H1 (cell line): ENCODE data around the gene FKRP. TPM values are rescaled to one million over a fixed set of nuclear protein-coding genes. Genes with fewer than 3 reads are reported as not detected.

Experiments
- ASH2L ChIP-seq: fragments of 200-600, 300-600 bp; sonication (generic); IDR thresholded peaks from one replicate; pipeline ENCODE4 v1.7.1; 2017; ENCODE audit warnings: low read length
- ATF3 ChIP-seq: IDR thresholded peaks from 2 replicates; pipeline ENCODE4 v1.6.1; 2011; ENCODE audit warnings: low read depth, mild to moderate bottlenecking, low read length; ENCODE audit not compliant: insufficient read depth
- BCL11A ChIP-seq, 2 experiments: IDR thresholded peaks; one replicate each; pipeline ENCODE4 v1.6.1; 2011; ENCODE audit warnings: low read depth in 2 of 2, low read length in 2 of 2, mild to moderate bottlenecking in 2 of 2
- BRCA1 ChIP-seq: IDR thresholded peaks from 2 replicates; pipeline ENCODE4 v1.6.1; 2012; ENCODE audit warnings: low read depth, low read length, improper control_type of control experiment
- CREB1 ChIP-seq: IDR thresholded peaks from 2 replicates; pipeline ENCODE4 v1.6.1; 2012; ENCODE audit warnings: inconsistent platforms
- CTBP2 ChIP-seq: IDR thresholded peaks from 2 replicates; pipeline ENCODE4 v1.7.0; 2011; ENCODE audit warnings: borderline replicate concordance, mild to moderate bottlenecking, moderate library complexity, mixed read lengths, low read length; ENCODE audit not compliant: insufficient read depth, insufficient read length
- EGR1 ChIP-seq: IDR thresholded peaks from 2 replicates; pipeline ENCODE4 v1.6.1; 2011; ENCODE audit warnings: low read depth, low read length, borderline replicate concordance
- EZH2 ChIP-seq: fragments of 200-600 bp; sonication (generic); IDR thresholded peaks from 2 replicates; pipeline ENCODE4 v1.7.1; 2012; ENCODE audit warnings: low read depth, mild to moderate bottlenecking, moderate library complexity, low read length, inconsistent platforms; ENCODE audit not compliant: severe bottlenecking
- HDAC2 ChIP-seq, 2 experiments: fragments of 300-600 bp in 1 of 2; sonication (generic) in 1 of 2; IDR thresholded peaks; 2 replicates each; pipeline ENCODE4 v1.6.1; 2011 to 2012; ENCODE audit warnings: low read depth in 2 of 2, low read length in 2 of 2, mild to moderate bottlenecking in 2 of 2, moderate library complexity in 2 of 2, borderline replicate concordance in 1 of 2, inconsistent platforms in 1 of 2
- JUND ChIP-seq: IDR thresholded peaks from 2 replicates; pipeline ENCODE4 v1.6.1; 2011; ENCODE audit warnings: mild to moderate bottlenecking, improper control_type of control experiment, low read length
- KDM1A ChIP-seq: fragments of 200-600, 300-600 bp; sonication (generic); IDR thresholded peaks from 2 replicates; pipeline ENCODE4 v1.7.1; 2016; ENCODE audit warnings: mild to moderate bottlenecking, low read length, borderline replicate concordance
- KDM4A ChIP-seq: IDR thresholded peaks from one replicate; pipeline ENCODE4 v1.7.1; 2012; ENCODE audit warnings: low read depth, mild to moderate bottlenecking, moderate library complexity, low read length, inconsistent platforms; ENCODE audit not compliant: severe bottlenecking
- MAFK ChIP-seq: IDR thresholded peaks from 2 replicates; pipeline ENCODE4 v1.6.1; 2012; ENCODE audit warnings: low read depth, mild to moderate bottlenecking, improper control_type of control experiment, low read length
- NRF1 ChIP-seq: IDR thresholded peaks from 2 replicates; pipeline ENCODE4 v1.6.1; 2011; ENCODE audit warnings: mild to moderate bottlenecking, low read depth, low read length, improper control_type of control experiment
- POLR2A ChIP-seq, 2 experiments: IDR thresholded peaks; 1 replicate in 1 of 2; 2 replicates in 1 of 2; pipeline ENCODE4 v1.6.1; 2011; ENCODE audit warnings: low read depth in 2 of 2, low read length in 2 of 2, mild to moderate bottlenecking in 2 of 2; ENCODE audit errors: control extremely low read depth in 1 of 2
- POU5F1 ChIP-seq: IDR thresholded peaks from 2 replicates; pipeline ENCODE4 v1.6.1; 2011; ENCODE audit warnings: low read depth, mild to moderate bottlenecking, low read length, moderate library complexity
- RBBP5 ChIP-seq: IDR thresholded peaks from 2 replicates; pipeline ENCODE4 v1.7.1; 2012; ENCODE audit warnings: low read depth, mild to moderate bottlenecking, inconsistent platforms, low read length, moderate library complexity, borderline replicate concordance
- SAP30 ChIP-seq: fragments of 300-600 bp; sonication (generic); IDR thresholded peaks from 2 replicates; pipeline ENCODE4 v1.7.1; 2012; ENCODE audit warnings: low read length, moderate library complexity, mild to moderate bottlenecking, inconsistent platforms; ENCODE audit not compliant: insufficient read depth, insufficient replicate concordance
- SP1 ChIP-seq: IDR thresholded peaks from 2 replicates; pipeline ENCODE4 v1.6.1; 2011; ENCODE audit warnings: low read depth, low read length
- SP2 ChIP-seq: IDR thresholded peaks from 2 replicates; pipeline ENCODE4 v1.6.1; 2012; ENCODE audit warnings: mild to moderate bottlenecking, low read length, inconsistent platforms
- TAF7 ChIP-seq: optimal IDR thresholded peaks from 2 replicates; pipeline ENCODE3; 2011; ENCODE audit warnings: low read depth, mild to moderate bottlenecking, inconsistent platforms, low read length, moderate library complexity, borderline replicate concordance
- TBP ChIP-seq: IDR thresholded peaks from 2 replicates; pipeline ENCODE4 v1.6.1; 2011; ENCODE audit warnings: low read depth, low read length, improper control_type of control experiment
- TCF12 ChIP-seq: IDR thresholded peaks from 2 replicates; pipeline ENCODE4 v1.6.1; 2011; ENCODE audit warnings: low read depth, mild to moderate bottlenecking, low read length
- YY1 ChIP-seq: IDR thresholded peaks from 2 replicates; pipeline ENCODE4 v1.6.1; 2011; ENCODE audit warnings: low read depth, mild to moderate bottlenecking, low read length
- ZNF274 ChIP-seq: IDR thresholded peaks from 2 replicates; pipeline ENCODE4 v1.7.0; 2012; ENCODE audit warnings: low read length, borderline replicate concordance; ENCODE audit errors: extremely low read depth
- polyA plus RNA-seq, 7 experiments: library from polyadenylated mRNA; depleted of rRNA in 3 of 7; stranded (reverse) in 5 of 7; unstranded in 2 of 7; fragments of >200 nt in 5 of 7; fragments of 200-250 nt in 2 of 7; gene quantifications; 1 replicate in 5 of 7; 2 replicates in 1 of 7; 4 replicates in 1 of 7; pipeline versions ENCODE4 v1.2.1 to v1.2.3, GENCODE V29; 2011 to 2013; ENCODE audit warnings: missing spikeins in 2 of 7, mixed read lengths in 2 of 7
- total RNA-seq: library from RNA; stranded (reverse); fragmentation: NEBNext Ultra II Directional; extraction: Animal tissue kit (Norgen Biotek cat#: 25700); gene quantifications from 2 replicates; pipeline ENCODE4 v1.2.1, GENCODE V29; 2021

Gene FKRP
- total and polyA plus RNA-seq, 2 of the 8 experiments (the other 6 are each of a cell fraction or from before 2014, with no cell fraction given), result 17.1 to 24.4 TPM

DNA sequence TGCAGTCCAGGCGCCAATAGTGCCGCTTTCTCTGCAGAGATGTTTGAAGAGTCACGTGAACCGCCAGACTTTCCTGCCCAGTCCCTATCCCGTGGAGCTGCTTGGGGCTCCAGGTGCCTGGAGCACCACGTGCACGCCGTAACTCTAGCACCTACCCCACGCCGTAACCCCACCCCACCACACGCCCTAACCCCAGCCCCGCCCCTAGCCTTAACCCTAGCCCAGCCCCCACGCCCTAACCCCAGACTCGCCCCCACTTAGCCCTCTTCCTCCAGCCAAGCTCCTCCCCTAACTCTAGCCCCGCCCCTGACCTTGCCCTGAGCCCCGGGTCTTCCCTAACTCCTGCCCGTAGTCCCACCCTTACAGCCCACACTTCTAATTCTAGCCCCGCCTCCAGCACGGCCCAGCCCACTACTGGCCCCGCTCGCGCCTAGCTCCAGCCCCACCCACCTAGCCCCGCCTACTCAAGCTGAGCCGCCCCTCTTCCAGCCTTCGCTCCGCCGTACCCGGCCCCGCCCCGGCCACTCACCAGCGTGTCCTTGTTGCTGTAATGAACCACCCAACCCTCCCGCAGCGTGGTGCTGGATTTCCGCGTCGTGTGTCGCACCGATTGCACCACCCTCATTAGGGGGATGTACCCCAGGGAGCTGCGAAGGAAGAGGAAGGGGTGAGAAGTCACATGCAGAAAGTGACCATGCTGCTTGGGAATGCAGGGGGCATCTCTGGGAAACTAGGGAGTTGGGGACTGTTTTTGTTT is 48.5 kb upstream of the FKRP start (continued):
- TF ChIP-seq EZH2 (no peak), MAFK (no peak), SAP30 (no peak), NRF1 (no peak), CTBP2 (no peak), YY1 (no peak), ZNF274 (no peak), KDM1A (no peak), ATF3 (no peak), RBBP5 (0 out of 2 replicates have a peak, but pooled peaks have one; percentile 38), SP2 (no peak), CREB1 (no peak), SP1 (peak; percentile 63; the same call in 1 of the 2 replicates), TAF7 (no peak), POLR2A (IDR thresholded peaks at IDR 0.05; ENCODE audit: control extremely low read depth in 1 of 2, low read depth in 2 of 2, low read length in 2 of 2) (no peak), BCL11A (IDR thresholded peaks at IDR 0.05; ENCODE audit: low read depth in 2 of 2, low read length in 2 of 2) (no peak), TCF12 (no peak), HDAC2 (IDR thresholded peaks at IDR 0.05; ENCODE audit: borderline replicate concordance in 1 of 2, low read depth in 2 of 2, low read length in 2 of 2) (no peak), JUND (no peak), ASH2L (no peak), EGR1 (no peak), POU5F1 (no peak), BRCA1 (no peak), TBP (no peak), KDM4A (no peak)
